ENCODE data around the gene SBF1.

The SBF1 gene

GRCh38 chr22:50441428-50441993 lies 33.3 kb downstream of the SBF1 start:
- Mint-ChIP-seq H3K9me3 (no peaks in the 10 kb centered on the region), H3K27ac (no peak overlapping the region), H3K27me3 (ENCODE audit: low read depth) (no peaks in the 10 kb centered on the region), H3K36me3 (ENCODE audit: low read depth) (peaks cover 4% of the 10 kb centered on the region), H3K4me3 (no peak overlapping the region), H3K4me1 (no peaks in the 10 kb centered on the region)
- TF ChIP-seq CTCF (IDR thresholded peaks at IDR 0.05; ENCODE audit: unreplicated experiment in 3 of 3) = no peak

DNA sequence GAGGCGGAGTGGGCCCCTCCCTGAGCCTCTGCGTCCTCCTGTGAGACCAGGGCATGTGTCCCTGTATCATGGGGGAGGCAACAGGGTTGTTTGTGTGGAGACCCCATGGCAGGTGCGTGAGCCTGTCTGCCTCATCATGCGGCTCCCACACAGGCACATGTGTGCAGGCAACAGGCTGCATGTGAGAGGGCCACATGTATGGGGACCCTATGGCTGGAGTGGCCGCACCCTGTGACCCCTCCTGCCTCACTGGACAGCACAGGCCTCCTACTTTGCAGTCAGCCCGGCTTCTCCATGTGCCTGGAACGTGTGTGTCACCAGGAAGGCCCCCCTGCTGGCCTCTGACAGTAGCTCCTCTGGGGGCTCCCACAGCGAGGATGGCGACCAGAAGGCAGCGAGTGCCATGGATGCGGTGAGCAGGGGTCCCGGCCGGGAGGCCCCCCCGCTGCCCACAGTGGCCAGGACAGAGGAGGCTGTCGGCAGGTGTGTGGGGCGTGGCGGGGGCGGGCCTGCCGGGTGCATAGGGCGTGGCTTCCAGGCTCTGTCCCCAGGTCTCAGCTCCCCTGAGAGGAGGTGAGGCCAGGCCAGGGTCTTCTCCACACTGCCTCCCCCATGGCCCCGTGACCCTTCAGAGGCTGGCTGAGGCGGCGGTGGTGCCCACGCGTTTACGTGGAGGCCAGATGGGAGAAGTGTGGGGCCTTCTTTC lies 34.1 kb downstream of the SBF1 start:
- Mint-ChIP-seq H3K27me3 (ENCODE audit: low read depth) (no peaks in the 10 kb centered on the region), H3K36me3 (ENCODE audit: low read depth) (peaks cover 4% of the 10 kb centered on the region), H3K4me1 (no peaks in the 10 kb centered on the region), H3K9me3 (no peaks in the 10 kb centered on the region), H3K27ac (no peak overlapping the region), H3K4me3 (no peak overlapping the region)
- no peak for TF ChIP-seq CTCF (IDR thresholded peaks at IDR 0.05; ENCODE audit: unreplicated experiment in 3 of 3)

DNA sequence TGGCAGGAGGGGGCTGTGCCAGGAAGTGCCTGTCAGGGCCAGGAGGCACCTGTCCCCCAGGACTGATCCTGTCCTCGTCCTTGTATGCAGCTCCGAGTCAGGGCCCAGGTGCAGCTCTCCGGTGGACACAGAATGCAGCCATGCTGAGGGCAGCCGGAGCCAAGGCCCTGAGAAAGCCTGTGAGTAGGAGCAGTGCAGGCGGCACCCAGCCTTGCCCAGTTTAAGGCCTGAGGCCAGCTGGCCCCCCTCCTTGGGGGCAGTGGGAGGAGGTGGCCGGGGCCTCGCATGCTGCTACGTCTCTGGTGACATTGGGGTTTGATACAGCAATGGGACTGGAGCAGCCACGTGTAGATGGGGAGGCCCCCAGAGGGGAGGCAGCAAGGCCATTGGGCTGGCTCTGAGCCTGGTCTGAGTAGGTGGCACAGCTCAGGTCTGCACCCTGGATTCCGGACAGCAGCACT lies 34.9 kb downstream of the SBF1 start:
- H3K4me1 Mint-ChIP-seq = no peaks in the 10 kb centered on the region
- H3K27ac Mint-ChIP-seq = no peak overlapping the region
- peaks cover 9% of the 10 kb centered on the region for H3K36me3 Mint-ChIP-seq (ENCODE audit: low read depth)
- no peak for TF ChIP-seq CTCF (IDR thresholded peaks at IDR 0.05; ENCODE audit: unreplicated experiment in 3 of 3)
- H3K9me3 Mint-ChIP-seq = no peaks in the 10 kb centered on the region
- H3K27me3 Mint-ChIP-seq (ENCODE audit: low read depth) = no peaks in the 10 kb centered on the region
- no peak overlapping the region for H3K4me3 Mint-ChIP-seq

- Mint-ChIP-seq H3K9me3 (no peaks in the 10 kb centered on the region), H3K4me3 (no peak overlapping the region), H3K27me3 (ENCODE audit: low read depth) (no peaks in the 10 kb centered on the region), H3K4me1 (no peaks in the 10 kb centered on the region), H3K36me3 (ENCODE audit: low read depth) (peaks cover 11% of the 10 kb centered on the region), H3K27ac (no peak overlapping the region)
- no peak for TF ChIP-seq CTCF (IDR thresholded peaks at IDR 0.05; ENCODE audit: unreplicated experiment in 3 of 3)
Measured at GRCh38 chr22:50439314-50439870, 35.4 kb downstream of the SBF1 start.

DNA sequence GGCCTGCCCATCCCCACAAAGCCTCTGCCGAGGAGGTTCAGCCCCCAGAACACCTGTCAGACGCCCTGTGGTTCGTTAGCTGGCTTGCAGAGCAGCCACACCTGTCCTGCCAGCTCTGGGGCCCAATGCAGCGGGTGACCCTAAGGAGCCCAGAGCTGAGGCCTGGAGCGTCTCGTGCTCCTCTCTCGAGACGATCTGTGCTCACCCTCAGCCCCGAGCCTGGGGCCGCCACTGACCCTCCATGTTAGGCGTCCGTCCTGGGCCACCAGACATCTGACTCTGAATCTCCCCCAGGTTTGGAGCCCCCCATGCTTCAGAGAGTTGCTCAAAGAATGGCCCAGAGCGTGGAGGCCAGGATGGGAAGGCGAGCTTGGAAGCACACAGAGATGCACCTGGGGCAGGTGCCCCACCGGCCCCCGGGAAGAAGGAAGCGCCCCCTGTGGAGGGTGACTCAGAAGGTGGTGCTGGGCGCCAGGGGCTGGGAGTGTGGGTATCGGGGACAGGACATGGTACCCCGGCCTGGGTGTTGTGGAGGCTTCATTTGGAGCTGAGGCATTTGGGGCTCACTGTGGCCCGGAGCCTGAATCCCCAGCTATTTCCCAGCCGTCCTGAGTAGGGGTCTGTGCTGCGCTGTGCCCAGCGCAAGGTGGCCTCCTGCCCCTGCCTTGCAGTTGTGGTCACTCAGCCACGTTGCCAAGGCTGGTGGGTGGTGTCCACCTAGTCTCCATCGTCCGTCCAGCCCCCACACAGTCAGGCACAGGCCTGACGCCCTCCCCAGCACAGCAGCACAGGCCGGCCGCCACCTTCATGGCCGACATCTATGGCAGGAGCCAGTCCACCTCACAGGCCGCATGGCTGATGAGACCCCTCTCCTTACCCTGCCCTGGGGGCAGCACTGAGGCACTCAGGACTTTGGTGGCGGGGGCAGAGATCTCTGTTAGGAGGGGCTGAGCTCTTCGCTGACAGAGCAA lies 36.2 kb downstream of the SBF1 start:
- no peak for TF ChIP-seq CTCF (IDR thresholded peaks at IDR 0.05; ENCODE audit: unreplicated experiment in 3 of 3)
- Mint-ChIP-seq H3K27ac (no peak overlapping the region), H3K4me3 (no peak overlapping the region), H3K9me3 (no peaks in the 10 kb centered on the region), H3K27me3 (ENCODE audit: low read depth) (no peaks in the 10 kb centered on the region), H3K4me1 (no peaks in the 10 kb centered on the region), H3K36me3 (ENCODE audit: low read depth) (peaks cover 11% of the 10 kb centered on the region)

All from nephron (organoid).